Measurements from ENCODE around the gene TNC. TPM values are rescaled to one million over a fixed set of nuclear protein-coding genes. Genes with fewer than 3 reads are reported as not detected.

TNC gene
- total RNA-seq, 1 donor from 2014 or later, result under 0.01 TPM

GRCh38 chr9:114972510-114973136 is 145.3 kb downstream of the TNC start:
- no peak for DNase-seq (ENCODE audit: low read depth in 2 of 2)

Other genes starting within 250 kb of the TNC start
- gene TNFSF8, start 187.6 kb downstream of the TNC start, total RNA-seq, result not detected in 2 replicates